ENCODE results near the gene SCAPER.
"Not testable (repeated sequence)": the region's sequence is repeated elsewhere in the genome, so short reads cannot be mapped to it uniquely, and the experiment has no call there.

SCAPER gene

DNA sequence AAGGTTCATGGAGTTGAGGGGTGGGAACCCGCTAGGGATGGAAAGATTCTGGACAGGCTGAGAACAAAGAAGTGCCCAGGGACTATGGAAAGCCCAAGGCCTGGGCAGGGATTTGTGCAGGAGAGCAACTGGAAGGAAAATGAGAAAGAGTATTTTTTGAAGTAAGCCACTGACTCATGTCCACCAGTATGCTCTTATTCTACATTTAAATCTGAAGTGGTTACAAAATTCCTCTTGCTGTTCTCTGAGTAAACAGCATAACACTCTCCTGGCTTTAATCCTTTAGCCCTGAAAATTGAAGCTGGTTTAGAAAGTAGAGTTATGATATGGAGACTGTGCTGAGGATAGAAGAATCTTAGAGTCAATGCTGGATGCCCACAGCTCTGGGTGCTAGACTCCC lies 403.4 kb downstream of the SCAPER start:
- DNase-seq (ENCODE audit: low read depth in 3 of 3) = no peak

DNA sequence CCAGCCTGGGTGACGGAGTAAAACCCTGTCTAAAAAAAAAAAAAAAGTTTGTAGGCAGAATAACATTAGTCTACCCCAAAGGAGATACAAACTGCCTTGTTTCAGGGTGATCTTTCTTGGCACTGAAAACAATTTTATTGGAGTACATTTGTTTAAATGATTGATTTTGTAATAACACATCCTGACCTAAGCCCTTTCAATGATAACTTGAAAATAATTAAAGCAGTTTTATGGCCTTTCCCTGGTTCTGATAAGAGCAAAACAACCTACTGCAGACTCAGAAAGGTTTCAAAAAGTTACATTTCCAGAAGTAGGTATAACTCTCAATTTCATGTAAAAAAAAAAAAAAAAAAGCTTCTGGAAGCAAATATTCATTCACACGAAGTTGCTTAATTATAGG lies 404.1 kb downstream of the SCAPER start:
- DNase-seq (ENCODE audit: low read depth in 3 of 3) = no peak

DNA sequence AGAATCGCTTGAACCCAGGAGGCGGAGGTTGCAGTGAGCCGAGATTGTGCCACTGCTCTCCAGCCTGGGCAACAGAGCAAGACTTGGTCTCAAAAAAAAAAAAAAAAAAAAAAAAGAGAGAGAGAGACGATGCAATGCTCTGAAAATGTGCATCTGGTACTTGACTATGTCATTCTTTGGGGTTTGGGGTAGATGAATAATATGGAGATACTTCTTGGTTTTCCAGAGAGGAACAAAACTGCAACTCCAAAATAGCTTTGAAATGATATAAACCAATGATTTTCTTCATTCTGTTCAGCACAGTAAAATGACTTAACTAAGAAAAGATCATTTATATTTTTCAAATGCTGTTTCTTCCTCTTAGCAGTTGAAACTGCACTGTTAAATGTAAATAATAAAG lies 409.7 kb downstream of the SCAPER start:
- DNase-seq (ENCODE audit: low read depth in 3 of 3) = no peak

DNA sequence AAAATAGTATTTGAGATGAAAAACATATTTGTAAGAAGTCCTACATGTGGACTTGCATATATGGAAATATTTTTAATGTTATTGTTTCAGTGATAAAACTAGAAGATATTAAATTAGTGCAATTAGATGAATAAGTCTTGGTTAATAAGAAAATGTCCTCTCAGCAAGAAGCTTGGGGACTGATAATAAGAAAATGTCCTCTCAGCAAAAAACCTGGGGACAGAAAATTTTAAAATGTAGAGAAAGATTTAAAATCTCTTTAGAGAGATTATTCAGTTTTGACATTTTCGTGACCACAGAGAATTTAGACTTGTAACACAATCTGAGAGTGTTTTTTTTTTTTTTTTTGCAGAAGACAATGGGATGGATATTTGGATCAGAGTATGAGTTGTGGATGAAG lies 412.6 kb downstream of the SCAPER start:
- no peak for DNase-seq (ENCODE audit: low read depth in 3 of 3)

DNA sequence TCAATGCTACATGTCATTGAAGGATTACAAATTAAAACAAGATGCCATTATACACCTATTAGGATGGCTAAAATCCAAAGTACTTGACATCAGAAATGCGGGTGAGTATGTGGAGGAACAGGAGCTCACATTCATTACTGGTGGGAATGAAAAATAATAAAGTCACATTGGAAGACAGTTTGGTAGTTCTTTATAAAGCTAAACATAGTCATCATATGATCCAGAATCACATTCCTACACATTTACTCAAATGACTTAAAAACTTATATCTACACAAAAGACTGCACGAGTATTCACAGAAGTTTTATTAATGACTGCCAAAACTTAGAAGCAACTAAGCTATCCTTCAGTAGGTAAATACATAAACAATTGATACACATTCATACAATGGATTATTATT lies 421.4 kb downstream of the SCAPER start:
- no peak for DNase-seq (ENCODE audit: low read depth in 3 of 3)

DNA sequence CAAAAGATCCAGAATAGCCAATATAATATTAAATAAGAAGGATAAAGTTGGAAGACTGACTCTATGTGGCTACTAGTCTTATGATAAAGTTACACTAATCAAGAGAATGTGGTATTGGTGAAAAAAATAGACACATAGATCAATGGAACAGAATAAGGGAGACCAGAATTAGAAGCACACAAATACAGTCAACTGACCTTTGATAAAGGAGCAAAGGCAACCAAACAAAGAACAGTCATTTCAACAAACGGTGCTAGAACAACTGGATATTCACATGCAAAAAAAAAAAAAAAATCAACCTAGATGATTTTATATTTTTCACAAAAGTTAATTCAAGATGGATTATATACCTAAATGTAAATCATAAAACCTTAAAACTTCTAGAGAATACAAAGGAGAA lies 422.1 kb downstream of the SCAPER start:
- no peak for DNase-seq (ENCODE audit: low read depth in 3 of 3)

DNA sequence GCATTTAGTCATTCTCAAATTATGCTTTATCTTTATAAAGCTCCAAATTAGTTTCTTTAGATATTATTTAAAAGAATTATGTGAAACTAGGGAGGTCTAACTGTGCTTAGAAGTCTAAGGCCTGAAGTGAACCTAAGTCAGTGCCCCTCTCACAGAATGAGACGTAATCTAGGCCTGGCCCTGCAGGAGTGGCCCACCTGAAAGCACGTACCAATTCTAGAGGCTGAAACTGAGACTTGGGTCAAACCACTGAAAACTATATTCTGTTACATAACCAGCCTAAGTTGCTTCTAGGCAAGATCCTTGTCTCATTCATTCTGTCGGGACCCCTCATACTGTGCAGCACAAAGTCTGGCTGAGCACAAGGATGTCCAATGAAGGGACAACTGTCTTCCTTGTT lies 424.9 kb downstream of the SCAPER start:
- DNase-seq (ENCODE audit: low read depth in 3 of 3) = no peak

DNA sequence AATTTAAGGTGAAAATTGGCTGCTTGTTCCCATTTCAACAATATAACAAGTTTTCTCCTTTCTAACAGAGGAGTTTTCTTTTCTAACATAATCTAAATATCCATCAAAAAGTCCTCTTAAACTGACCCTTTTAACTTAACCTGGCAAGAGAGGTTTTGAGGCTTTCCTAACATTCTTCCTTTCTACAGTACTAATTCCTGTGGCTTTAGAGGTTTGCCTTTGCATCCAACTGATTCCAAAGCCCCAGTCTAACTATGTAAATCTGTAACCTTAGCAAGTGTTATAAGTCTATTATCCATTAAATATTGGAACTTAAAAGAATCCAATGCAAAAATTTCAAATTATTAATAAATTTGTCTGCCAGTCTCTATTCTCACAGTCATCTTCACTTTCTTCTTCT lies 434.4 kb downstream of the SCAPER start:
- DNase-seq (ENCODE audit: low read depth in 3 of 3) = no peak

DNA sequence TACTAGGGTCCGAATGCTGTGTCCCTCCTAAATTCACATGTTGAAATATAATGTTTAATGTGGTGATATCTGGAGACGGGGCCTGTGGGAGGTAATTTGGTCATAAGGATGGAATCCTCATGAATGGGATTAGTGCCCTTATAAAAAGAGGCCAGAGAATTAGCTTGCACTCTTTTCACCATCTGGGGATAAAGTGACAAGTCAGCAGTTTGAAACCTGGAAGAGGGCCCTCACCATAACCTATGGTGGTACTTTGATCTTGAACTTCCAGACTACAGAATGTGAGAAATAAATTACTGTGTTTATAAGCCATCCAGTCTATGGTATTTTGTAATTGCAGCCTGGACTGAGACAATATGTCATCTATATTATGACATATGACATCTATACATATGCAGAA lies 436.4 kb downstream of the SCAPER start:
- DNase-seq (ENCODE audit: low read depth in 3 of 3) = no peak

DNA sequence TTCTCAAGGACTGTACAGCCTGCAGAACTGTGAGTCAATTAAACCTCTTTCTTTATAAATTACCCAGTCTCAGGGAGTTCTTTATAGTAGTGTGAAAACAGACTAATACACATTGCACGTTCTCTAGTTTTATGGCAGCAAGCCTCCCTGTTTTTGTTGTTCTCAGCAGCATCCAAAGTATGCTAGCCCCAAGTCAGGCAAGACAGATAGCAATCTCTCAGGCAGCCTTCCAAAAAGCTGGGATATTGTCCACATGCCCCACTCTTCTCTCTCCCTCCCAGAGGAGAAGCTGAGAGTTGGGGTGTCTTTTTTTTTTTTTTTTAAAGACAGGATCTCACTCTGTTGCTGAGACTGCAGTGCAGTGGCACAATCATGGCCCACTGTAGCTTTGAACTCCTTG lies 438.0 kb downstream of the SCAPER start:
- DNase-seq (ENCODE audit: low read depth in 3 of 3) = no peak

DNA sequence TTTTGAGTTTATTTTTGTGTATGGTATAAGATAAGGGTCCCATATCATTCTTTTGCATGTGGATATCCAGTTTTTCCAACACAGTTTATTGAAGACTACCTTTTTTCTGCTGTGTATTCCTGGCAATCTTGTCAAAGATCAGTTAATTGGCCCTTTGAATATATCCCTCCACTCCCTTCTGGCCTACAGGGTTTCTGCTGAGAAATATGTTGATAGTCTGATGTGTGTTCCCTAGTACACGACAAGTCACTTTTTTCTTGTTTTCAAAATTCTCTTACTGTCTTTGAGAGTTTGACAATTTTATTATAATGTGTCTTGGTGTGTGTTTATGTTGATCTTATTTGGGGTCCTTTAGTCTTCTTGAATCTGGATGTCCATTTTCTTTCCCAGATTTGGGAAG lies 439.4 kb downstream of the SCAPER start:
- DNase-seq (ENCODE audit: low read depth in 3 of 3) = no peak

DNA sequence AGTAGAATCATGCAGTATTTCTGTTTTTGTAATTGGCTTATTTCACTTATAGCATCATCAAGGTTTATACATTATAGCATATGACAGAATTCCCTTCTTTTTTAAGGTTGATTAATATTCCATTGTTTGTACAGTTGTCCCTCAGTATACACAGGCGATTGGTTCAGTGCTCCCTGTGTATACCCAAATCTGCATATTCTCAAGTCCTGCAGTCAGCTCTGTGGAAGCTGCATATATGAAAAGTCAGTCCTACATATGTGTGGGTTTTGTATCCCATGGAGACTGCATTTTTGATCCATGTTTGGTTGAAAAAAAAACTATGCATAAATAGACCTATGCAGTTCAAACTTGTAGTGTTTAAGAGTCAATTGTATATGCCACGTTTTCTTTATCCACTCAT lies 440.9 kb downstream of the SCAPER start:
- DNase-seq (ENCODE audit: low read depth in 3 of 3) = no peak

DNA sequence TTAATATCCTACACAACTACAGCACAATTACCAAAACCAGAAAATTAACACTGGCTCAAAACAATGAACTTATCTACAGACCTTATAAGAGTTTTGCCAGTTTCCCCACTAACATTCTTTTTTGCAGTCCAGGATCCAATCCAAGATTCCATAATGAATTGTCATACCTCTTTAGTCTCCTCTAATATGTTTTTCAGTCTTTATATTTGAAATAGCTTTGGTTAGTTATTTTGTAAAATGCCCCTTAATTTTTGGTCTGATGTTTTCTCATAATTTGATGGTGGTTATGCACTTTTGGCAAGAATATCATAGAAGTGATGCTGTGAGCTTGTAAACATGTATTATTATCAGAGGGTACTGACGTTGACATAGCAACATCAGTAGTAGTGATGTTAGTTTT lies 444.3 kb downstream of the SCAPER start:
- no peak for DNase-seq (ENCODE audit: low read depth in 3 of 3)

DNA sequence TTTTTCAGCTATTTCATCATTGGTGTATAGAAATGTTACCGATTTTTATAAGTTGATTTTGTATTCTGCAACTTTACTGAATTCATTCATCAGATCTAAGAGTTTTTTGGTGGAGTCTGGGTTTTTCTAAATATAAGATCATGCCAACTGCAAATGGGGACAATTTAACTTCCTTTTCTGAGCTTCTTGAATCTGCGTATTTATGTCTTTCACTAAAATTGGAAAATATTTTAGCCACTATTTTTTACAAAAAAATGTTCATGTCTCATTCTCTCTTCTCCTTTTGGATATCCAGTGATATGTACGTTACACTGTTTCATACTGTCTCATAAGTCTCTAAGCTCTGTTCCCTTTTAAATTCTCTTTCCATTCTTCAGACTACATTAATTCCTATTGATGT lies 444.8 kb downstream of the SCAPER start:
- no peak for DNase-seq (ENCODE audit: low read depth in 3 of 3)

DNA sequence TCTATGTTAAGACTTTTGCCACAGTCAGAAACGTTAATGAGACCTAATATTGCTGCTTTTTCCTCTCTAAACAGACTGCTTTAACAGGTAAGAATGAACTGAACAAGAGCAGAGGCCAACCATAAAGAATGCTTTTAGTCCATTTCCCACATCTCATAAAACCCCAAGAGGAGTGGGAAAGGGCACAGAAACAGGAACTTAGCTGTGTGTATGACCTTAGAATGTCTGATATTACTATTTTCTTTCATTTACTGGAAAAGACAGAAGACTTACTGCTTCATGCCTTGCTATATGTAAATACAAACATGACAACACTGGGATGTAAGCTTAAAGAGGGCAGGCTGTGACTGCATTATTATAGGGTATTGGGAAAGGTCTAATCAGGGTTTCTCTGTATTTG lies 453.6 kb downstream of the SCAPER start:
- DNase-seq (ENCODE audit: low read depth in 3 of 3) = no peak

DNA sequence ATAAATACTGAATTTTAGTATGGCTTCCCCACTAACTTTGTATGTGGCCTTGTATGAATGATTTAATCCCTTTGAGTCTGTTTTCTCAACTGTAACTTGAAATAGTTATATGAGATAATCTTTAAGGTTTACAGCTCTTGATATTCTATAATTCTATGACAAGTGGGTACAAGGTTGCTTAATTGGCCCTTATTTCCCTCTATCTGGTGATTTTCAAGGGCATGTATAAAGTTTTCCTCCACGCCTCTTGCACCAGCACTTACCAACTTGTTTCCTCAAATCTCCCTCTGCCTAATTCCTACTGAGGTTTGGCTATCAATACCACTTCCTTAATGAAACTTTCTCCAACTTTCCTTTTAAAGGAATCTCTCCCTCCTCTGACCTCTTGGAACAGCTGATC lies 455.7 kb downstream of the SCAPER start:
- no peak for DNase-seq (ENCODE audit: low read depth in 3 of 3)

DNA sequence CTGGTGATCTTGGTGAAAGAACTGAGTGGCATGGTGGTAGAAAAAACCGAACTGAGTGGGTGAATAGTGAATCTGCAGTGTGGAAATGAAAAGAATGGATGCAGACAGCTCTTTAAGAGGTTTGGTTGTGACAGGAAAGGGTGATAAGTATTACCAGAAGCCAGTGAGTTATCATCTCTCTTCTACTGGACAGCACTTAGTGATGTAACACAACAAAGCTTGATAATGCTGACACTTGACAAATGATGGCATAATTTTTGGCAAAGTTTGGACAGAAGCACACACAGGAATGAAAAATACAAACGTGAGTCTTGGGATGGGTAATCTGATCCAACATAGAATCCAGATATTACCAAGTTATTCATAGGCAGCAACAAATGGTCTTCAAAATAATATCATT lies 456.4 kb downstream of the SCAPER start:
- no peak for DNase-seq (ENCODE audit: low read depth in 3 of 3)

DNA sequence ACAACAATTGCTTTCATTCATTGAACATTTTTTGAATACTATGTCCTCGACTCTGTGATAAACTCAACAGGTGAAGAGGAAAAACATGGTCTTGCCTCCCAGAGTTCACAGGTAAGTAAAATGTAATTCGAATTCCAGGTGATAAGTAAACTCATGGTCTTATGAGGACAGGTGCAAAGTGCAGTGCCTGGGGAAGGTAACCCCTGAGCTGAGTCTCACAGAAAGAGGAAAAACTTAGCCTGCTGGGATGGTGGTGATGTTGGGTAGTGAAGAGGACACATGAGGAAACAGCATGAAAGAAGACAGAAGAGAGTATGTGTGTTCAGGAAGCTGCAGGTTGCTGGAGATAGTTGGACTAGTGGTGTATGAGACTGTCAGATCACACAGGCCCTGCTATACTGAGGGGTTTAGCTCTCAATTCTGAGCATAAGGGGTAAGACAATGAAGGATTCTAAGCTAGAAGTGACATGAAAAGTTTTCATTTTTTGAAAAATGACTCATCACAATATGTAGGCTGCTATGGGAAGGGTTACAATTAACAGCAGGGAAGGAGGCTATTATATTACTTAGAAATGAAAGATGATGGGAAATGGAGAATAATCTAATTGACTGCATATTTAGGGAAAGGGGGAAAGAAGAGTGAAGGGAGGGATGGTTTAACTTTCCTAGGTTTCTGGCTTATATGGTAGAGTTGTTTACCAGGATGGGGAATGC lies 457.3 kb downstream of the SCAPER start:
- DNase-seq (ENCODE audit: low read depth in 3 of 3) = no peak

DNA sequence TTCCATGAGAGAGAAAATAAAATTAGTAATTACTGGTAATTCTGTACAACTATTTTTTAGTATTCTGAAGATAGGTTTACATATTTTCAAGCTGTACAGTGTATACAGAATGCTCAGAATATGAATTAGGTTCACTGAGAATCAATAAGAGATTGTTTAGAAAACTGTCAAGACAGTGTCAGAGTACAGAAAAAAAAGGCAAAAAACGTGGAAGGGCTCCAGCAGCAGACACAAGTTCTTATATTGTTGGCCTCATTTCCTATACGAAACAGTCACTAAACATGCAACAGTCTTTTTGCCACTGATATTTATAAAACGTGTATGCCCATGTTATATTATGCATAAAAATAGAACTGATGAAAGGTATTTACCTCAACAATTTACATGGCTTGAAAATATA lies 464.7 kb downstream of the SCAPER start:
- no peak for DNase-seq (ENCODE audit: low read depth in 3 of 3)

DNA sequence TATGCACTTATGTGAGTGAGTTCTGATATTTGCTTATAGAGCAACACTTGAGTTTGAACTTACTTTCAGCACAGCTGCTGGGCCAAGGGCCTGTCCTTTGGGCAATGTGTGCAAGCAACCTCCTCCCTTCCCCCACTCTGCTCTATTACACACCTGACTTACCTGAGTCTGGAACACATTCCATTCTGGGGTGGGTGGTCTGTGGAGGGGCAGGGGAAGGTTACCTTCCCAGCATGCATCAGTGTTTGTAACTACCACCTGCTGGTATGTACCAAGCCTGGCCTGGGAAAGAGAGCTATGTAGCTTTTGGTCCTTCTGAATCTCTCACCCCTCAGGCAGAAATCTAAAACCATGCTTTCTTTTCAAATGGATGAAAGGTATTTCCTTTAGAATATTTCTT lies 465.6 kb downstream of the SCAPER start:
- no peak for DNase-seq (ENCODE audit: low read depth in 3 of 3)

DNA sequence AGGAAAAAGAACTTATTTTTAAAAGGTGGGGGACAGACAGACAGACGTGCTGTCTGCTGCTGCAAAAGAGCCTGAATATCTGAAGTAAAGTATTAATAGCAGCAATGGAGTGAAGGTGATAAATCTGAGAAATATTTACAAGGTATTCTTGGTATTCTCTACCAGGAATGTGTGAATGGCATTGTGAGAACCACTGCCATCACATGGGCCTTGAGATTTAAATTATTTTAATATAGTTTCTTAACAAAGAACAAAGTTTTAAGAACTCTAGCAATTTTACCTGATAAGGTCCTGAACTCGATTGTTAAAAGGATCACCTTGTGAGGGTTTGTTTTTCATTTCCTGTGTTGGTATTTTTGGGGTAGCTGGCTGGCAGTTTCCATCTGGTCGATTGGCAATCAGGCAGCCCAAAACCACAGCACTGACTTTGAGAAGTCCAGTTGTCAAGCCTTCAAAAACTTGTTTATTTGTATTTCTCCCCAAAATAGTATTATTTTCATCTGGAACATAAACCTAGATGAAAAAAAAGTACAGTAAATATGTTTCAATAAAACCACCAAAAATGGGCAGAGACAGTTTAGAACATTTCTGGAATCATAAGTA lies 471.2 kb downstream of the SCAPER start:
- no peak for DNase-seq (ENCODE audit: low read depth in 3 of 3)

DNA sequence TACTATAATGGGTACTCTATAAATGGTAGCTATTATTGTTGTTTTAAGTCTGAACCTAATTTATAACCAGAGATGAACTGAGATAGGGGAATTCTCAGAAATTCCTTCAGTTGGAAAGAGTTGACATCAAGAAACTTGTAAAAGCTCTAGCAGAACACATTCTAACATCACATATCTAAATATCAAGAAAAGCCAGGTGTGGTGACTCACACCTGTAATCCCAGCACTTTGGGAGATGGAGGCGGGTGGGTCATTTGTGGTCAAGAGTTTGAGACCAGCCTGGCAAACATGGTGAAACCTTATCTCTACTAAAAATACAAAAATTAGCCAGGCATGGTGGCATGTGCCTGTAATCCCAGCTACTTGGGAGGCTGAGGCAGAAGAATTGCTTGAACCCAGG lies 472.1 kb downstream of the SCAPER start:
- not testable (repeated sequence) for DNase-seq (ENCODE audit: low read depth in 3 of 3)

DNA sequence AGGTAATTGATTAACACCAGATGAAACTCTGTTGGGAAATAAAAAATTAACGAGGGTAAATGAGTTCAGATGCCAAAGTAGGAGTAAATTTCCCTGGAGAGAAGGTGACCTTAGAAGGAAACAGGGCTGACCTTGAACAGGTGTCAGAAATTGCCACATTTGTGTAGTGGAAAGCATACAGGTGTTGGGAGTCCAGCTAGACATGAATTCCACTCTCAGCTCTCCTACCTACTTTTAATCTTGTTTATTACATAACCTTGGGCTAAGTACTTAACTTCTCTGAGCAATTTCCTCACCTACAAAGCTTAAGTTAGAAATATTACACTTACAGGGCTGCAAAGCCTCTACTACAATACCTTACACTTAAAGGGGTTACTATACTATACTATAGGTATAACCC lies 472.5 kb downstream of the SCAPER start:
- no peak for DNase-seq (ENCODE audit: low read depth in 3 of 3)

DNA sequence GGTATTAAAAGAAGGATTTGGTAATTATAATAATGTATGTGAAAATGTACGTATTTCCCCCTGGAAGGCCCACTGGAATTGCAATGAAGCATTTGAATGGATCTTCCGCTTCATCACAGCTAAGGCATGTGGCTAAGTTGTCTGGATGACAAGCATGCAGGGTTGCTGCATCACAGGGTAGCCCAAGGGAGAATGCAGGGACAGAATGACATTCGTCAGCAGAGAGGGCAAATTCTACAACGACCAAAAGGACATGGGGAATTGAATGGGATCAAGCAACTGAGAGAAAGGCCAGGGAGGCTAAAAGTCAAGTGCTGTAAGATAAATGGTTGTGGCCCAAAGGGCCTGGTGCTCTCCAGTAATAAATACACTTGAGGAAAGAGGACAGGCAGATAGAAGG lies 473.2 kb downstream of the SCAPER start:
- DNase-seq (ENCODE audit: low read depth in 3 of 3) = no peak

Data from stimulated activated CD4-positive, alpha-beta T cell treated with anti-CD3 and anti-CD28 coated beads, TNF-alpha, amount 100 ng/mL, for 4 hours (primary cell).